ENCODE measurements around the gene ORC2. TPM values are rescaled to one million over a fixed set of nuclear protein-coding genes. Genes with fewer than 3 reads are reported as not detected.
"Not testable (repeated sequence)": the region's sequence is repeated elsewhere in the genome, so short reads cannot be mapped to it uniquely, and the experiment has no call there.

ORC2 gene
- total and polyA plus RNA-seq, 9 donors: 9.8 to 31.4 (median 23.2) TPM

- peak overlapping the region; percentile 68 for H3K4me3 ChIP-seq
- WGBS, 3 donors: 22 to 69% (median 37%) methylated on average over 6 of the region's 6 CpGs
These were observed 1.0 kb upstream of the ORC2 start for GRCh38 chr2:200964498-200964897.

GRCh38 chr2:200963918-200964252 is 425 bp upstream of the ORC2 start:
- Histone ChIP-seq H3K27ac (peak overlapping the region in 1 of 2 donors; percentile 47), H3K4me3 (peak overlapping the region; percentile 68)
- H3K9me3 ChIP-seq; DNase-seq; H3K36me3 ChIP-seq; H3K27me3 ChIP-seq; H3K4me1 ChIP-seq (ENCODE audit: insufficient read depth): not testable (repeated sequence)
- 0 to 5% (median 1%) methylated on average over 21 of the region's 21 CpGs for WGBS, 3 donors
- intact Hi-C loops (cut with DNase I): loop anchor here in 2 of 4 donors (10.0 kb wide), 2 partner anchors 101 to 111 kb away; partner anchors contain the start of genes HYCC2 (in 1 of the 2) and NDUFB3 (in 1 of the 2)

More at GRCh38 chr2:200964498-200964897, 1.0 kb upstream of the ORC2 start:
- Histone ChIP-seq H3K27ac (no peak overlapping the region), H3K9me3 (no peaks in the 10 kb centered on the region), H3K27me3 (no peaks in the 10 kb centered on the region), H3K4me1 (ENCODE audit: insufficient read depth) (peaks cover 1% of the 10 kb centered on the region), H3K36me3 (no peaks in the 10 kb centered on the region)
- TF ChIP-seq POLR2A (IDR thresholded peaks at IDR 0.05): no peak
- TF ChIP-seq EP300 (IDR thresholded peaks at IDR 0.05): no peak
- no peak for TF ChIP-seq CTCF (IDR thresholded peaks at IDR 0.05)
- intact Hi-C loops (cut with DNase I): loop anchor here in 2 of 4 donors (10.0 kb wide), 2 partner anchors 100 to 110 kb away; partner anchors contain the start of genes HYCC2 (in 1 of the 2) and NDUFB3 (in 1 of the 2)
- DNase-seq: no peak

- peak overlapping the region in 1 of 2 donors; percentile 69 for H3K27ac ChIP-seq
- WGBS, 3 donors: 2 to 6% (median 3%) methylated on average over 7 of the region's 7 CpGs
- TF ChIP-seq EP300 (IDR thresholded peaks at IDR 0.05): no peak
- TF ChIP-seq CTCF (IDR thresholded peaks at IDR 0.05): no peak
- no peak for TF ChIP-seq POLR2A (IDR thresholded peaks at IDR 0.05)
- no peaks in the 10 kb centered on the region for H3K27me3 ChIP-seq
- peaks cover 1% of the 10 kb centered on the region for H3K4me1 ChIP-seq (ENCODE audit: insufficient read depth)
- no peaks in the 10 kb centered on the region for H3K9me3 ChIP-seq
- intact Hi-C loops (cut with DNase I): loop anchor here in 2 of 4 donors (10.0 kb wide), 2 partner anchors 102 to 112 kb away; partner anchors contain the start of genes HYCC2 (in 1 of the 2) and NDUFB3 (in 1 of the 2)
- H3K36me3 ChIP-seq: no peaks in the 10 kb centered on the region
- no peak for DNase-seq
- H3K4me3 ChIP-seq: peak overlapping the region; percentile 68
These were observed 693 bp downstream of the ORC2 start for GRCh38 chr2:200962811-200963123.

- H3K36me3 ChIP-seq: no peaks in the 10 kb centered on the region
- no peak overlapping the region for H3K27ac ChIP-seq
- no peaks in the 10 kb centered on the region for H3K9me3 ChIP-seq
- WGBS, 3 donors: 8 to 17% (median 9%) methylated on average over 2 of the region's 2 CpGs
- H3K4me3 ChIP-seq: no peak overlapping the region
- intact Hi-C loops (cut with DNase I): loop anchor here in 2 of 4 donors (10.0 kb wide), 2 partner anchors 103 to 113 kb away; partner anchors contain the start of genes HYCC2 (in 1 of the 2) and NDUFB3 (in 1 of the 2)
- no peak for TF ChIP-seq EP300 (IDR thresholded peaks at IDR 0.05)
- H3K4me1 ChIP-seq (ENCODE audit: insufficient read depth): peaks cover 1% of the 10 kb centered on the region
- no peaks in the 10 kb centered on the region for H3K27me3 ChIP-seq
- no peak for DNase-seq
These were observed 1.8 kb downstream of the ORC2 start for GRCh38 chr2:200961674-200962073.

GRCh38 chr2:200950378-200950777 is 13.1 kb downstream of the ORC2 start:
- Histone ChIP-seq H3K9me3 (no peaks in the 10 kb centered on the region), H3K4me3 (no peak overlapping the region), H3K4me1 (ENCODE audit: insufficient read depth) (no peaks in the 10 kb centered on the region), H3K27me3 (no peaks in the 10 kb centered on the region), H3K36me3 (no peaks in the 10 kb centered on the region), H3K27ac (no peak overlapping the region)
- DNase-seq: no peak
- TF ChIP-seq CTCF (IDR thresholded peaks at IDR 0.05): no peak
- no peak for TF ChIP-seq POLR2A (IDR thresholded peaks at IDR 0.05)
- TF ChIP-seq EP300 (IDR thresholded peaks at IDR 0.05): no peak
- intact Hi-C loops (cut with DNase I): no loop called here
- 79 to 85% (median 85%) methylated on average over 3 of the region's 3 CpGs for WGBS, 3 donors

Measured in ovary (tissue), 9 donors.